ENCODE results near the gene LAMA1. TPM values are rescaled to one million over a fixed set of nuclear protein-coding genes. Genes with fewer than 3 reads are reported as not detected.

LAMA1 gene
- total and polyA plus RNA-seq, 8 donors = 0.31 to 1.7 (median 1.2) TPM; not detected in 5

DNA sequence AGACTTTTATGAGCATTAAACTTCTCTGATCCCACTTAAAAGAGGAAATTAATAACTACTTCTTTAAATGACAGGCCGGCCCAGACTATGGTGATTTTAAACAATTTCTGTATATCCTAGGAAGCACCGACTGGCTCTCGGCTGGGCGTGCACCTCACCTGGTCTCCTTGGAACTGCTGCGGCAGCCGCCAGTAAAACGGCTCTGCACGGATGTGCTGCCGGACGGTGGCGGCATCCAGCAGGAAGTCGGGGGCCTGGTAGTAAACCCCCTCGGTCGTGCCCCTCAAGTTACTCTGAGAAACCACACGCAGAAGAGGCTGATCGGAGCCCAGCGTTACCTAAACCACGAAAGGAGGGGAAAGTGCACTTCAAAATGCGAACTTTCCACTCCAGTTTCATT is 106.5 kb downstream of the LAMA1 start:
- no peak overlapping the region for H3K27ac ChIP-seq
- intact Hi-C loops (cut with DNase I; ENCODE audit: low total_unique reads) = no loop called here
- DNase-seq = no peak
- no peak overlapping the region for H3K4me3 ChIP-seq
- no peak for TF ChIP-seq POLR2AphosphoS5 (IDR thresholded peaks at IDR 0.05)
- TF ChIP-seq EP300 (IDR thresholded peaks at IDR 0.05) = no peak
- no peak for TF ChIP-seq POLR2A (IDR thresholded peaks at IDR 0.05)
- TF ChIP-seq, protein P1, sequence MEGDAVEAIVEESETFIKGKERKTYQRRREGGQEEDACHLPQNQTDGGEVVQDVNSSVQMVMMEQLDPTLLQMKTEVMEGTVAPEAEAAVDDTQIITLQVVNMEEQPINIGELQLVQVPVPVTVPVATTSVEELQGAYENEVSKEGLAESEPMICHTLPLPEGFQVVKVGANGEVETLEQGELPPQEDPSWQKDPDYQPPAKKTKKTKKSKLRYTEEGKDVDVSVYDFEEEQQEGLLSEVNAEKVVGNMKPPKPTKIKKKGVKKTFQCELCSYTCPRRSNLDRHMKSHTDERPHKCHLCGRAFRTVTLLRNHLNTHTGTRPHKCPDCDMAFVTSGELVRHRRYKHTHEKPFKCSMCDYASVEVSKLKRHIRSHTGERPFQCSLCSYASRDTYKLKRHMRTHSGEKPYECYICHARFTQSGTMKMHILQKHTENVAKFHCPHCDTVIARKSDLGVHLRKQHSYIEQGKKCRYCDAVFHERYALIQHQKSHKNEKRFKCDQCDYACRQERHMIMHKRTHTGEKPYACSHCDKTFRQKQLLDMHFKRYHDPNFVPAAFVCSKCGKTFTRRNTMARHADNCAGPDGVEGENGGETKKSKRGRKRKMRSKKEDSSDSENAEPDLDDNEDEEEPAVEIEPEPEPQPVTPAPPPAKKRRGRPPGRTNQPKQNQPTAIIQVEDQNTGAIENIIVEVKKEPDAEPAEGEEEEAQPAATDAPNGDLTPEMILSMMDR (IDR thresholded peaks at IDR 0.05) = no peak
- WGBS, 5 donors = 62 to 79% (median 72%) methylated on average over 19 of the region's 19 CpGs
- H3K27me3 ChIP-seq = no peaks in the 10 kb centered on the region
- no peaks in the 10 kb centered on the region for H3K36me3 ChIP-seq
- H3K4me1 ChIP-seq = no peaks in the 10 kb centered on the region
- H3K9me3 ChIP-seq = no peaks in the 10 kb centered on the region

DNA sequence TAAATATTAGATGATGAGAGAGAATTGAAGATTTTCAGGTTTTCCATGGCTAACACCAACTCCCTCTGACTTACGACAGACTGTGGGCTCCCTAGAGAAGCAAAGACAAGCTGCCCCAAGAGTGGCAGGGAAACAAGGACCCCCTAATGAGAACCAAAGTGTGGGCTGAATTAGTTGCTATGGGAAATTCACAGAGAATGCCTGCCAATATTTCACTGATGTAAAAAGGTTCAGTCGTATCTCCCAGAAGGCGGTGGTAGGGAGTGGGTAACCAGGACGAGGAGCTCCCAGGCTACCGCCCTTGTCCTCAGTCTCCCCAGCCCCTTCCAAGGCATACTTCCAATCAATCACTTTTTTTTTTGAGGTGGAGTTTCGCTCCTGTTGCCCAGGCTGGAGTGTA is 113.6 kb downstream of the LAMA1 start:
- 91 to 95% (median 94%) methylated on average over 6 of the region's 6 CpGs for WGBS, 5 donors
- intact Hi-C loops (cut with DNase I; ENCODE audit: low total_unique reads) = no loop called here
- H3K4me3 ChIP-seq = no peak overlapping the region

DNA sequence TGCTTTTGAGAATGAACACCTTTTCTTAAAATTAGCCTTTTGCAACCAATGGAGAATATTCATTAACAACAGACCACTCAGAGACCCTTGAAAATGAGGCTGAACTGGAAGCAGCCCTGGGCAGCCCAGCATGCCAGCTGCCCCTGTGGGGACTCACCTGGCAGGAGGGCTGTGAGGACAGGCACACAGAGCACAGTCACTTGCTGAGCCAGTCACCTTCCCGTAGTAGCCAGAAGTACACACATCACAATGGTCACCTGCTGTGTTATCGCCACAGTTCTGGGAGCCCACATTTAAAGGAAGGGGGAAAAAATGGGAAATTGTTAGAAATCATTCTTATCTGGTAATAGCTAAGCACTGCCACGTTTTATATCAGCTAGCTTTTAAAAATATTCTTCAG is 115.5 kb downstream of the LAMA1 start:
- intact Hi-C loops (cut with DNase I; ENCODE audit: low total_unique reads) = no loop called here
- no peak for DNase-seq
- WGBS, 5 donors = 31 to 53% (median 41%) methylated on average over 3 of the region's 3 CpGs

More for the DNA sequence above, 113.6 kb downstream of the LAMA1 start:
- no peak for DNase-seq
- no peaks in the 10 kb centered on the region for H3K9me3 ChIP-seq
- H3K36me3 ChIP-seq = no peaks in the 10 kb centered on the region
- no peaks in the 10 kb centered on the region for H3K4me1 ChIP-seq
- TF ChIP-seq, protein P1 (IDR thresholded peaks at IDR 0.05) = no peak
- no peak for TF ChIP-seq POLR2A (IDR thresholded peaks at IDR 0.05)
- TF ChIP-seq EP300 (IDR thresholded peaks at IDR 0.05) = no peak
- TF ChIP-seq POLR2AphosphoS5 (IDR thresholded peaks at IDR 0.05) = no peak
- peak overlapping the region in 3 of 5 donors; percentile 23 to 58 (median 28) for H3K27ac ChIP-seq
- no peaks in the 10 kb centered on the region for H3K27me3 ChIP-seq

DNA sequence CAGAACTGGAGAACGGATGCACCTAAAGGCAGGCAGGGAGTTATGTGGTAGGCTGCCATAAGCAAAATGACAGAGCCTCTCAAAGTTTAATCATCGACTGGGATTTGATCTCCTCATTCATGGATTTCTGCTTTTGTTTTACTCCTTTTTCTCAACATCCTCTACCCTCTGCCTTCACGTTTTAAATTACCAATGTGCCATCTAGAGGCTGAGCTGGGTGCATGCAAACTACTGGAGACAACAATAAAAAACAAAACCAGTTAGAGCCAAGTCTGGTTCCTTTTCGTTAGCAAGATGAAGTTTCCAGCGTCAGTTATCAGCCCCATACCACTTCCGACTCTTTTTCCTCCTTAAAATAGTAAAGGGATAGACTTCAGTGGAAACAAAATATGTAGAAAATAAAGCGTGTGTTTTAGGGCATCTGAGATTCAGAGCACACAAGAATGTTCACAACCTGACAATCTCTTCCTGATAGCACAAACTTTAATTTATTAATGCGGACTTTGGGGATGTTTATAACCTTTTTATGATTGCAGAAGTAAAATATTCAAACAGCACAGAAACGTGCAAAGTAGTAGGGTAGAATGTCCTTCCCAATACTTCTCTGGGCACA is 117.0 kb downstream of the LAMA1 start:
- Histone ChIP-seq H3K27ac (no peak overlapping the region), H3K36me3 (no peaks in the 10 kb centered on the region), H3K4me3 (no peak overlapping the region), H3K27me3 (no peaks in the 10 kb centered on the region), H3K9me3 (no peaks in the 10 kb centered on the region), H3K4me1 (no peaks in the 10 kb centered on the region)
- WGBS, 5 donors = 20 to 33% (median 22%) methylated on average over 9 of the region's 9 CpGs
- intact Hi-C loops (cut with DNase I; ENCODE audit: low total_unique reads) = no loop called here
- DNase-seq = peak in 1 of 2 donors; percentile 50
- TF ChIP-seq POLR2AphosphoS5 (IDR thresholded peaks at IDR 0.05) (no peak), EP300 (IDR thresholded peaks at IDR 0.05) (no peak), POLR2A (IDR thresholded peaks at IDR 0.05) (no peak)
- TF ChIP-seq, protein P1 (IDR thresholded peaks at IDR 0.05) = peak in 5 of 7 experiments; percentile 15 to 61 (median 35)

More for the DNA sequence above, 115.5 kb downstream of the LAMA1 start:
- no peak overlapping the region for H3K4me3 ChIP-seq
- no peaks in the 10 kb centered on the region for H3K4me1 ChIP-seq
- no peaks in the 10 kb centered on the region for H3K36me3 ChIP-seq
- H3K9me3 ChIP-seq = no peaks in the 10 kb centered on the region
- no peaks in the 10 kb centered on the region for H3K27me3 ChIP-seq
- no peak overlapping the region for H3K27ac ChIP-seq
- TF ChIP-seq POLR2AphosphoS5 (IDR thresholded peaks at IDR 0.05) = no peak
- TF ChIP-seq, protein P1 (IDR thresholded peaks at IDR 0.05) = no peak
